HepG2 (cell line): ENCODE measurements around the gene DNASE2. TPM values are rescaled to one million over a fixed set of nuclear protein-coding genes. Genes with fewer than 3 reads are reported as not detected.

Experiments
- AHR ChIP-seq: IDR thresholded peaks from 2 replicates; pipeline ENCODE4 v1.6.1; 2018; ENCODE audit warnings: missing genetic modification reagents, missing compliant biosample characterization
- EEA1 ChIP-seq: sonication (generic); formaldehyde crosslinking; IDR thresholded peaks from 2 replicates; pipeline ENCODE4 v1.5.1; 2020; ENCODE audit warnings: mild to moderate bottlenecking, missing genetic modification reagents, borderline replicate concordance
- KLF15 ChIP-seq: sonication (generic); formaldehyde crosslinking; IDR thresholded peaks from 2 replicates; pipeline ENCODE4 v1.8.1; 2023; ENCODE audit warnings: borderline replicate concordance, mild to moderate bottlenecking, inconsistent platforms, missing genetic modification reagents, mixed read lengths
- MED13 ChIP-seq: sonication (generic); formaldehyde crosslinking; IDR thresholded peaks from 2 replicates; pipeline ENCODE4 v1.5.0; 2020; ENCODE audit warnings: missing genetic modification reagents
- RARG ChIP-seq: sonication (generic); formaldehyde crosslinking; IDR thresholded peaks from 2 replicates; pipeline ENCODE4 v1.4.0; 2020; ENCODE audit warnings: low read depth, mild to moderate bottlenecking, missing genetic modification reagents
- RBM39 ChIP-seq: fragments of 200-400 bp; formaldehyde crosslinking; IDR thresholded peaks from one replicate; pipeline ENCODE4 v1.6.1; 2018; ENCODE audit warnings: antibody characterized with exemption, mild to moderate bottlenecking, low read depth, low read length; ENCODE audit not compliant: poor library complexity, severe bottlenecking
- REXO4 ChIP-seq: sonication (generic); formaldehyde crosslinking; IDR thresholded peaks from 2 replicates; pipeline ENCODE4 v1.8.0; 2022; ENCODE audit warnings: missing genetic modification reagents, mild to moderate bottlenecking, borderline replicate concordance
- SSRP1 ChIP-seq: IDR thresholded peaks from 2 replicates; pipeline ENCODE4 v1.6.1; 2016; ENCODE audit warnings: control low read depth
- ZNF441 ChIP-seq: sonication (generic); formaldehyde crosslinking; IDR thresholded peaks from 2 replicates; pipeline ENCODE4 v1.7.0; 2021; ENCODE audit warnings: missing genetic modification reagents, borderline replicate concordance
- ZNF598 ChIP-seq: sonication (generic); formaldehyde crosslinking; IDR thresholded peaks from 2 replicates; pipeline ENCODE4 v1.5.1; 2020; ENCODE audit warnings: mild to moderate bottlenecking, missing genetic modification reagents, borderline replicate concordance
- ZNF709 ChIP-seq: sonication (generic); formaldehyde crosslinking; IDR thresholded peaks from 2 replicates; pipeline ENCODE4 v1.5.0; 2020; ENCODE audit warnings: mild to moderate bottlenecking, missing genetic modification reagents
- ZZZ3 ChIP-seq: sonication (generic); formaldehyde crosslinking; IDR thresholded peaks from 2 replicates; pipeline ENCODE4 v1.4.0; 2020; ENCODE audit warnings: missing genetic modification reagents, mild to moderate bottlenecking, borderline replicate concordance
- polyA plus RNA-seq, 8 experiments: library from polyadenylated mRNA; depleted of rRNA in 3 of 8; stranded (reverse) in 7 of 8; unstranded in 1 of 8; fragments of >200 nt; fragmentation: Illumina TruSeq in 4 of 8; extraction: Trizol in 4 of 8; gene quantifications; 2 replicates each; pipeline versions ENCODE4 v1.2.1 to v1.2.3, GENCODE V29; 2011 to 2016; ENCODE audit warnings: low read depth in 4 of 8, missing spikeins in 1 of 8, mixed read lengths in 1 of 8; ENCODE audit not compliant: insufficient read depth in 1 of 8
- total RNA-seq, 5 experiments: library from RNA; depleted of rRNA; stranded (reverse); fragments of >200 nt; fragmentation: Illumina TruSeq; extraction: Trizol; gene quantifications; 2 replicates each; pipeline ENCODE4 v1.2.3, GENCODE V29; 2016; ENCODE audit warnings: low read depth in 1 of 5
- TF ChIP-seq, protein P1 (sequence below): sonication (generic); formaldehyde crosslinking; IDR thresholded peaks from one replicate; pipeline ENCODE4 v1.5.1; 2020; ENCODE audit warnings: mild to moderate bottlenecking, missing genetic modification reagents; ENCODE audit errors: not compliant biosample characterization
- TF ChIP-seq, protein P2 (sequence below): sonication (generic); formaldehyde crosslinking; conservative IDR thresholded peaks from 2 replicates; pipeline ENCODE4 v1.8.0; 2022; ENCODE audit warnings: low read depth, missing genetic modification reagents
- TF ChIP-seq, protein P3 (sequence below), 2 experiments: fragments of 450-650 bp in 1 of 2; sonication (generic) in 1 of 2; formaldehyde crosslinking; IDR thresholded peaks; 2 replicates each; pipeline versions ENCODE4 v1.5.0 to v1.8.0; 2020 to 2022; ENCODE audit warnings: mild to moderate bottlenecking in 1 of 2, missing genetic modification reagents in 1 of 2
- TF ChIP-seq, protein P4 (sequence below): sonication (generic); formaldehyde crosslinking; IDR thresholded peaks from 2 replicates; pipeline ENCODE4 v1.5.0; 2020; ENCODE audit warnings: missing genetic modification reagents

DNASE2 gene
- total and polyA plus RNA-seq, 2 of the 13 experiments (the other 11 are each of a cell fraction or from before 2014, with no cell fraction given) = 7.5 to 16.2 TPM

DNA sequence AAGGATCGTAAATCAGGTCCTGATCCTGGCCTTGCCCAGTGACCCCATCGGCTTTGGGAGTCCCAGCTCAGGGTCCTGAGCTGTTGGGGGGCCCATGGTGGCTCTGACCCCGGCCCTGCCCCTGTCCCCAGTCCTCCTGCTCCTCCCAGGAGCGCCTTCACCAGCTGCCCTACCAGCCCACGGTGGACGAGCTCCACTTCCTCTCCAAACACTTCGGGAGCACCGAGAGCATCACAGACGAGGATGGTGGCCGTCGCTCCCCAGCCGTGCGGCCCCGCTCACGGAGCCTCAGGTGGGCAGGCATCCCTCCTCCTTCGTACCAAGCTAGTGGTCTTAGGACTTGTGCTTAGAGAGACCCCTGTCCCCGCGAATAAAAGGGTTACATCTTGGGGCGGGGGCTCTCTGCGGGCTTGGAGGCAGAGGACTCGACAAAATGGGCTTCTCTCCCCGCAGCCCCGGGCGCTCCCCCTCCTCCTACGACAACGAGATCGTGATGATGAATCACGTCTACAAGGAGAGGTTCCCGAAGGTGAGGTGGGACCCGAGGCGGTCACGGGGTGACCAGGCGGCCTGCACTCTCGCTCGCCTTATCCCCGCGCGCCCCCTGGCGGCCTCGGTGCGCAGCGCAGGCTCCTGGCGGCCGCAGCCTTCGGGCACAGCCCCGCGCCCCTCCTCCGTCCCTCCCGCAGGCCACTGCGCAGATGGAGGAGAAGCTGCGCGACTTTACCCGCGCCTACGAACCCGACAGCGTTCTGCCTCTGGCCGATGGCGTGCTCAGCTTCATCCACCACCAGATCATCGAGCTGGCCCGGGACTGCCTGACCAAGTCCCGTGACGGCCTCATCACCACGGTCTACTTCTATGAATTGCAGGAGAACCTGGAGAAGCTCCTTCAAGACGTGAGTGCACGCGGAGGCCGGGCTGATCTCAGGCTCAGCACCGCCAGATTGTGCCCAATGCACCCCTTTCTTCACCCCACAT is 33.8 kb downstream of the DNASE2 start (continued):
- TF ChIP-seq, protein P1, sequence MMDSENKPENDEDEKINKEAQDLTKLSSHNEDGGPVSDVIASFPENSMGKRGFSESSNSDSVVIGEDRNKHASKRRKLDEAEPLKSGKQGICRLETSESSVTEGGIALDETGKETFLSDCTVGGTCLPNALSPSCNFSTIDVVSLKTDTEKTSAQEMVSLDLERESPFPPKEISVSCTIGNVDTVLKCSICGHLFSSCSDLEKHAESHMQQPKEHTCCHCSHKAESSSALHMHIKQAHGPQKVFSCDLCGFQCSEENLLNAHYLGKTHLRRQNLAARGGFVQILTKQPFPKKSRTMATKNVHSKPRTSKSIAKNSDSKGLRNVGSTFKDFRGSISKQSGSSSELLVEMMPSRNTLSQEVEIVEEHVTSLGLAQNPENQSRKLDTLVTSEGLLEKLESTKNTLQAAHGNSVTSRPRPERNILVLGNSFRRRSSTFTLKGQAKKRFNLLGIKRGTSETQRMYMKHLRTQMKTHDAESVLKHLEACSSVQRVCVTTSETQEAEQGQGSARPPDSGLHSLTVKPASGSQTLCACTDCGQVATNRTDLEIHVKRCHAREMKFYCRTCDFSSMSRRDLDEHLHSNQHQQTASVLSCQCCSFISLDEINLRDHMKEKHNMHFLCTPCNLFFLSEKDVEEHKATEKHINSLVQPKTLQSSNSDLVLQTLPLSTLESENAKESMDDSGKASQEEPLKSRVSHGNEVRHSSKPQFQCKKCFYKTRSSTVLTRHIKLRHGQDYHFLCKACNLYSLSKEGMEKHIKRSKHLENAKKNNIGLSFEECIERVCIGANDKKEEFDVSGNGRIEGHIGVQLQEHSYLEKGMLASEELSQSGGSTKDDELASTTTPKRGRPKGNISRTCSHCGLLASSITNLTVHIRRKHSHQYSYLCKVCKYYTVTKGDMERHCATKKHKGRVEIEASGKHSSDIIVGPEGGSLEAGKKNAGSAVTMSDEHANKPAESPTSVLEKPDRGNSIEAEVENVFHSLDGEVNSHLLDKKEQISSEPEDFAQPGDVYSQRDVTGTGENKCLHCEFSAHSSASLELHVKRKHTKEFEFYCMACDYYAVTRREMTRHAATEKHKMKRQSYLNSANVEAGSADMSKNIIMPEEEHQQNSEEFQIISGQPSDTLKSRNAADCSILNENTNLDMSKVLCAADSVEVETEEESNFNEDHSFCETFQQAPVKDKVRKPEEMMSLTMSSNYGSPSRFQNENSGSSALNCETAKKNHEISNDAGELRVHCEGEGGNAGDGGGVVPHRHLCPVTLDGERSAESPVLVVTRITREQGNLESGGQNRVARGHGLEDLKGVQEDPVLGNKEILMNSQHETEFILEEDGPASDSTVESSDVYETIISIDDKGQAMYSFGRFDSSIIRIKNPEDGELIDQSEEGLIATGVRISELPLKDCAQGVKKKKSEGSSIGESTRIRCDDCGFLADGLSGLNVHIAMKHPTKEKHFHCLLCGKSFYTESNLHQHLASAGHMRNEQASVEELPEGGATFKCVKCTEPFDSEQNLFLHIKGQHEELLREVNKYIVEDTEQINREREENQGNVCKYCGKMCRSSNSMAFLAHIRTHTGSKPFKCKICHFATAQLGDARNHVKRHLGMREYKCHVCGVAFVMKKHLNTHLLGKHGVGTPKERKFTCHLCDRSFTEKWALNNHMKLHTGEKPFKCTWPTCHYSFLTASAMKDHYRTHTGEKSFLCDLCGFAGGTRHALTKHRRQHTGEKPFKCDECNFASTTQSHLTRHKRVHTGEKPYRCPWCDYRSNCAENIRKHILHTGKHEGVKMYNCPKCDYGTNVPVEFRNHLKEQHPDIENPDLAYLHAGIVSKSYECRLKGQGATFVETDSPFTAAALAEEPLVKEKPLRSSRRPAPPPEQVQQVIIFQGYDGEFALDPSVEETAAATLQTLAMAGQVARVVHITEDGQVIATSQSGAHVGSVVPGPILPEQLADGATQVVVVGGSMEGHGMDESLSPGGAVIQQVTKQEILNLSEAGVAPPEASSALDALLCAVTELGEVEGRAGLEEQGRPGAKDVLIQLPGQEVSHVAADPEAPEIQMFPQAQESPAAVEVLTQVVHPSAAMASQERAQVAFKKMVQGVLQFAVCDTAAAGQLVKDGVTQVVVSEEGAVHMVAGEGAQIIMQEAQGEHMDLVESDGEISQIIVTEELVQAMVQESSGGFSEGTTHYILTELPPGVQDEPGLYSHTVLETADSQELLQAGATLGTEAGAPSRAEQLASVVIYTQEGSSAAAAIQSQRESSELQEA = no peak
- TF ChIP-seq KLF15 (no peak), AHR (CRISPR knock-in tag) (no peak), ZNF709 (no peak), SSRP1 (CRISPR knock-in tag) (no peak), RBM39 (no peak), ZNF598 (no peak), EEA1 (CRISPR knock-in tag) (no peak), ZZZ3 (CRISPR knock-in tag) (no peak), RARG (CRISPR knock-in tag) (no peak), REXO4 (CRISPR knock-in tag) (no peak), ZNF441 (CRISPR knock-in tag) (no peak), MED13 (CRISPR knock-in tag) (no peak)
- TF ChIP-seq, protein P2, sequence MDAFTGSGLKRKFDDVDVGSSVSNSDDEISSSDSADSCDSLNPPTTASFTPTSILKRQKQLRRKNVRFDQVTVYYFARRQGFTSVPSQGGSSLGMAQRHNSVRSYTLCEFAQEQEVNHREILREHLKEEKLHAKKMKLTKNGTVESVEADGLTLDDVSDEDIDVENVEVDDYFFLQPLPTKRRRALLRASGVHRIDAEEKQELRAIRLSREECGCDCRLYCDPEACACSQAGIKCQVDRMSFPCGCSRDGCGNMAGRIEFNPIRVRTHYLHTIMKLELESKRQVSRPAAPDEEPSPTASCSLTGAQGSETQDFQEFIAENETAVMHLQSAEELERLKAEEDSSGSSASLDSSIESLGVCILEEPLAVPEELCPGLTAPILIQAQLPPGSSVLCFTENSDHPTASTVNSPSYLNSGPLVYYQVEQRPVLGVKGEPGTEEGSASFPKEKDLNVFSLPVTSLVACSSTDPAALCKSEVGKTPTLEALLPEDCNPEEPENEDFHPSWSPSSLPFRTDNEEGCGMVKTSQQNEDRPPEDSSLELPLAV = no peak
- TF ChIP-seq, protein P3, sequence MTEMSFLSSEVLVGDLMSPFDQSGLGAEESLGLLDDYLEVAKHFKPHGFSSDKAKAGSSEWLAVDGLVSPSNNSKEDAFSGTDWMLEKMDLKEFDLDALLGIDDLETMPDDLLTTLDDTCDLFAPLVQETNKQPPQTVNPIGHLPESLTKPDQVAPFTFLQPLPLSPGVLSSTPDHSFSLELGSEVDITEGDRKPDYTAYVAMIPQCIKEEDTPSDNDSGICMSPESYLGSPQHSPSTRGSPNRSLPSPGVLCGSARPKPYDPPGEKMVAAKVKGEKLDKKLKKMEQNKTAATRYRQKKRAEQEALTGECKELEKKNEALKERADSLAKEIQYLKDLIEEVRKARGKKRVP (CRISPR knock-in tag; IDR thresholded peaks at IDR 0.05) = no peak
- TF ChIP-seq, protein P4, sequence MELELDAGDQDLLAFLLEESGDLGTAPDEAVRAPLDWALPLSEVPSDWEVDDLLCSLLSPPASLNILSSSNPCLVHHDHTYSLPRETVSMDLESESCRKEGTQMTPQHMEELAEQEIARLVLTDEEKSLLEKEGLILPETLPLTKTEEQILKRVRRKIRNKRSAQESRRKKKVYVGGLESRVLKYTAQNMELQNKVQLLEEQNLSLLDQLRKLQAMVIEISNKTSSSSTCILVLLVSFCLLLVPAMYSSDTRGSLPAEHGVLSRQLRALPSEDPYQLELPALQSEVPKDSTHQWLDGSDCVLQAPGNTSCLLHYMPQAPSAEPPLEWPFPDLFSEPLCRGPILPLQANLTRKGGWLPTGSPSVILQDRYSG (CRISPR knock-in tag) = no peak
